Mesendoderm (in vitro differentiated cells): ENCODE data around the gene IKBKE.

ENCODE experiments used
- DNase-seq: peaks from one replicate; pipeline ENCODE4 v3.0.0; 2013
- H2AK5ac ChIP-seq: 2 replicates; pipeline ENCODE4 v1.6.1; 2013; ENCODE audit warnings: low read length, inconsistent platforms
- H2BK120ac ChIP-seq: 2 replicates; pipeline ENCODE4 v1.6.1; 2013; ENCODE audit warnings: low read depth, mild to moderate bottlenecking, low read length, moderate library complexity, mixed read lengths
- H2BK15ac ChIP-seq: replicated peaks from 2 replicates; pipeline ENCODE4 v1.6.1; 2013; ENCODE audit warnings: low read depth, mild to moderate bottlenecking, moderate library complexity
- H2BK5ac ChIP-seq: 2 replicates; pipeline ENCODE4 v1.6.1; 2013; ENCODE audit warnings: low read length, inconsistent platforms
- H3K18ac ChIP-seq: 2 replicates; pipeline ENCODE4 v1.6.1; 2013; ENCODE audit warnings: mild to moderate bottlenecking, low read length, mixed read lengths
- H3K23ac ChIP-seq: one replicate; pipeline ENCODE4 v1.6.1; 2013; ENCODE audit warnings: low read length
- H3K27ac ChIP-seq: 2 replicates; pipeline ENCODE4 v1.5.1; 2013; ENCODE audit warnings: low read depth, mild to moderate bottlenecking, inconsistent platforms, low read length, moderate library complexity
- H3K27me3 ChIP-seq: 2 replicates; pipeline ENCODE4 v1.6.1; 2013; ENCODE audit warnings: low read length, control low read depth, mild to moderate bottlenecking, inconsistent platforms; ENCODE audit not compliant: insufficient read depth, poor library complexity
- H3K36me3 ChIP-seq: 2 replicates; pipeline ENCODE4 v1.6.1; 2013; ENCODE audit warnings: low read length, inconsistent platforms; ENCODE audit not compliant: control insufficient read depth, insufficient read depth
- H3K4ac ChIP-seq: one replicate; pipeline ENCODE4 v1.6.1; 2013; ENCODE audit warnings: low read depth, mild to moderate bottlenecking, low read length, moderate library complexity
- H3K4me1 ChIP-seq: 2 replicates; pipeline ENCODE4 v1.6.1; 2013; ENCODE audit warnings: low read depth, low read length, inconsistent platforms; ENCODE audit not compliant: control insufficient read depth
- H3K4me2 ChIP-seq: 2 replicates; pipeline ENCODE4 v1.6.1; 2013; ENCODE audit warnings: low read length
- H3K4me3 ChIP-seq: 2 replicates; pipeline ENCODE4 v1.5.1; 2013; ENCODE audit warnings: mild to moderate bottlenecking, low read length
- H3K56ac ChIP-seq: one replicate; pipeline ENCODE4 v1.6.1; 2013; ENCODE audit warnings: low read length
- H3K79me1 ChIP-seq: 2 replicates; pipeline ENCODE4 v1.6.1; 2013; ENCODE audit warnings: low read length, inconsistent platforms
- H3K79me2 ChIP-seq: 2 replicates; pipeline ENCODE4 v1.6.1; 2013; ENCODE audit warnings: mild to moderate bottlenecking, low read length; ENCODE audit not compliant: control insufficient read depth, insufficient read depth
- H3K9ac ChIP-seq: 2 replicates; pipeline ENCODE4 v1.6.1; 2013; ENCODE audit warnings: low read length, inconsistent platforms
- H4K5ac ChIP-seq: one replicate; pipeline ENCODE4 v1.6.1; 2013; ENCODE audit warnings: low read length
- H4K8ac ChIP-seq: one replicate; pipeline ENCODE4 v1.6.1; 2013; ENCODE audit warnings: low read depth, mild to moderate bottlenecking, control low read depth, low read length, moderate library complexity
- WGBS: extraction: QIAGEN DNeasy Blood & Tissue Kit; methylation state at CpG from one replicate; pipeline ENCODE4 v1.1.7; 2013; ENCODE audit warnings: low lambda C conversion rate, missing lambda C conversion rate; ENCODE audit not compliant: insufficient coverage; ENCODE audit errors: extremely low coverage; 5-methylcytosine and 5-hydroxymethylcytosine counted together

The IKBKE gene

GRCh38 chr1:206442101-206442500, 28.2 kb upstream of the IKBKE start:
- Histone ChIP-seq H3K27ac (no peak overlapping the region), H3K4me2 (no peak overlapping the region), H3K56ac (no peak overlapping the region), H3K4me1 (no peaks in the 10 kb centered on the region), H2BK15ac (no peak overlapping the region), H2AK5ac (no peak overlapping the region), H3K79me1 (no peaks in the 10 kb centered on the region), H3K9ac (no peak overlapping the region), H3K23ac (no peak overlapping the region), H2BK120ac (no peak overlapping the region), H3K4ac (no peak overlapping the region), H2BK5ac (no peak overlapping the region), H3K18ac (no peak overlapping the region), H4K5ac (no peak overlapping the region), H3K79me2 (no peaks in the 10 kb centered on the region), H3K4me3 (no peak overlapping the region), H3K27me3 (no peaks in the 10 kb centered on the region), H3K36me3 (peaks cover 4% of the 10 kb centered on the region), H4K8ac (no peak overlapping the region)
- DNase-seq, result no peak
- WGBS, result no CpG with 5 or more reads among the region's 4 CpGs

- H3K4me3 ChIP-seq, result no peak overlapping the region
- H3K56ac ChIP-seq, result no peak overlapping the region
- no CpG with 5 or more reads among the region's 4 CpGs for WGBS
- H3K4me1 ChIP-seq, result no peaks in the 10 kb centered on the region
- H3K18ac ChIP-seq, result no peak overlapping the region
- DNase-seq, result no peak
- H3K79me2 ChIP-seq, result no peaks in the 10 kb centered on the region
- no peak overlapping the region for H2BK5ac ChIP-seq
- H3K36me3 ChIP-seq, result peaks cover 6% of the 10 kb centered on the region
- H2AK5ac ChIP-seq, result no peak overlapping the region
- H3K27me3 ChIP-seq, result no peaks in the 10 kb centered on the region
- H3K4me2 ChIP-seq, result no peak overlapping the region
- no peak overlapping the region for H3K27ac ChIP-seq
- H3K9ac ChIP-seq, result no peak overlapping the region
- no peak overlapping the region for H3K23ac ChIP-seq
- no peak overlapping the region for H2BK120ac ChIP-seq
- no peak overlapping the region for H3K4ac ChIP-seq
- H4K5ac ChIP-seq, result no peak overlapping the region
- no peaks in the 10 kb centered on the region for H3K79me1 ChIP-seq
- H2BK15ac ChIP-seq, result no peak overlapping the region
- H4K8ac ChIP-seq, result no peak overlapping the region
Observed at GRCh38 chr1:206445116-206445515, 25.2 kb upstream of the IKBKE start.

- Histone ChIP-seq H4K5ac (no peak overlapping the region), H4K8ac (no peak overlapping the region), H3K79me1 (no peaks in the 10 kb centered on the region), H3K36me3 (peaks cover 8% of the 10 kb centered on the region), H3K27ac (no peak overlapping the region), H3K4me3 (no peak overlapping the region), H3K4me1 (no peaks in the 10 kb centered on the region), H3K27me3 (no peaks in the 10 kb centered on the region), H3K23ac (no peak overlapping the region), H3K18ac (no peak overlapping the region), H3K79me2 (no peaks in the 10 kb centered on the region), H3K4me2 (no peak overlapping the region), H2BK15ac (no peak overlapping the region), H2BK120ac (no peak overlapping the region), H3K56ac (no peak overlapping the region), H2AK5ac (no peak overlapping the region), H2BK5ac (no peak overlapping the region), H3K4ac (no peak overlapping the region), H3K9ac (no peak overlapping the region)
- no CpG with 5 or more reads among the region's 8 CpGs for WGBS
- DNase-seq, result no peak
Observed at GRCh38 chr1:206445911-206446356, 24.3 kb upstream of the IKBKE start.

- H3K27ac ChIP-seq, result no peak overlapping the region
- no peak for DNase-seq
- no peak overlapping the region for H4K5ac ChIP-seq
- no peaks in the 10 kb centered on the region for H3K4me1 ChIP-seq
- no peaks in the 10 kb centered on the region for H3K79me2 ChIP-seq
- H3K56ac ChIP-seq, result no peak overlapping the region
- H3K4me3 ChIP-seq, result no peak overlapping the region
- no peaks in the 10 kb centered on the region for H3K27me3 ChIP-seq
- H3K4ac ChIP-seq, result no peak overlapping the region
- H2BK15ac ChIP-seq, result no peak overlapping the region
- no peaks in the 10 kb centered on the region for H3K79me1 ChIP-seq
- H3K18ac ChIP-seq, result no peak overlapping the region
- H2AK5ac ChIP-seq, result no peak overlapping the region
- 100% methylated on average over 1 of the region's 11 CpGs for WGBS
- no peak overlapping the region for H4K8ac ChIP-seq
- H2BK5ac ChIP-seq, result no peak overlapping the region
- no peak overlapping the region for H3K4me2 ChIP-seq
- no peak overlapping the region for H2BK120ac ChIP-seq
- no peak overlapping the region for H3K9ac ChIP-seq
- H3K23ac ChIP-seq, result no peak overlapping the region
- peaks cover 8% of the 10 kb centered on the region for H3K36me3 ChIP-seq
Observed at GRCh38 chr1:206446688-206447421, 23.4 kb upstream of the IKBKE start.

- no CpG with 5 or more reads among the region's 3 CpGs for WGBS
- H4K8ac ChIP-seq, result no peak overlapping the region
- no peak overlapping the region for H3K4me3 ChIP-seq
- no peak overlapping the region for H3K4me2 ChIP-seq
- no peak overlapping the region for H3K4ac ChIP-seq
- no peaks in the 10 kb centered on the region for H3K4me1 ChIP-seq
- H4K5ac ChIP-seq, result no peak overlapping the region
- no peak overlapping the region for H3K18ac ChIP-seq
- H2AK5ac ChIP-seq, result no peak overlapping the region
- H3K27ac ChIP-seq, result no peak overlapping the region
- no peaks in the 10 kb centered on the region for H3K79me1 ChIP-seq
- H2BK15ac ChIP-seq, result no peak overlapping the region
- no peak overlapping the region for H2BK120ac ChIP-seq
- no peak for DNase-seq
- H3K79me2 ChIP-seq, result no peaks in the 10 kb centered on the region
- H3K36me3 ChIP-seq, result peaks cover 8% of the 10 kb centered on the region
- no peak overlapping the region for H3K23ac ChIP-seq
- H3K56ac ChIP-seq, result no peak overlapping the region
- H3K27me3 ChIP-seq, result no peaks in the 10 kb centered on the region
- no peak overlapping the region for H2BK5ac ChIP-seq
- no peak overlapping the region for H3K9ac ChIP-seq
Observed at GRCh38 chr1:206447422-206447765, 22.9 kb upstream of the IKBKE start.

GRCh38 chr1:206447792-206448191, 22.5 kb upstream of the IKBKE start:
- Histone ChIP-seq H2BK5ac (no peak overlapping the region), H3K79me1 (no peaks in the 10 kb centered on the region), H3K18ac (no peak overlapping the region), H2BK15ac (no peak overlapping the region), H3K4me2 (no peak overlapping the region), H3K4me3 (no peak overlapping the region), H4K8ac (no peak overlapping the region), H3K4ac (no peak overlapping the region), H3K4me1 (no peaks in the 10 kb centered on the region), H3K27ac (no peak overlapping the region), H2BK120ac (no peak overlapping the region), H3K27me3 (no peaks in the 10 kb centered on the region), H4K5ac (no peak overlapping the region), H3K79me2 (no peaks in the 10 kb centered on the region), H3K23ac (no peak overlapping the region), H2AK5ac (no peak overlapping the region), H3K56ac (no peak overlapping the region), H3K36me3 (peaks cover 8% of the 10 kb centered on the region), H3K9ac (no peak overlapping the region)
- no CpG with 5 or more reads among the region's 4 CpGs for WGBS
- DNase-seq, result no peak
